GM12878 (cell line): Measurements from ENCODE around the gene PRKCQ. TPM values are rescaled to one million over a fixed set of nuclear protein-coding genes. Genes with fewer than 3 reads are reported as not detected.

Experiments
- ATAC-seq: fragments of 200-7000 bp; cut with Tn5 transposase; 3 replicates; pipeline ENCODE4 v1.9.1; 2020; ENCODE audit warnings: mild to moderate bottlenecking, moderate library complexity
- BruUV-seq: library from RNA; stranded (reverse); fragments of 400-500 nt; replicated peaks from 2 replicates; lab custom pipeline; 2021; lab: Mats Ljungman, UMichigan
- CTCF ChIA-PET: fragments of 300-600 bp; sonication (Branson Sonifier 250); formaldehyde crosslinking; extraction: SDS; loops from one replicate; lab custom pipeline; 2021; ENCODE audit warnings: inconsistent platforms; lab: Yijun Ruan, JAX
- POLR2A ChIA-PET: fragments of 350-600 bp; formaldehyde crosslinking; extraction: SDS; loops from one replicate; lab custom pipeline; 2021; ENCODE audit warnings: inconsistent platforms; lab: Charles Lee
- RAD21 ChIA-PET: fragments of 300-600 bp; sonication (Branson Sonifier 250); formaldehyde crosslinking; loops from one replicate; lab custom pipeline; 2023; ENCODE audit warnings: antibody characterized with exemption; ENCODE audit not compliant: unreplicated experiment; lab: Charles Lee
- SMC1A ChIA-PET: fragments of 300-600 bp; sonication (Branson Sonifier 250); formaldehyde crosslinking; loops from one replicate; lab custom pipeline; 2023; ENCODE audit not compliant: unreplicated experiment, uncharacterized antibody; lab: Charles Lee
- DNase-seq: peaks from one replicate; pipeline ENCODE4 v3.0.0-alpha.2; 2011; ENCODE audit warnings: low read depth, low spot score
- FAIRE-seq: peaks from 3 replicates; lab custom pipeline; 2011; peaks lifted over from hg19 to GRCh38; lab: Jason Lieb, UNC
- H2AFZ ChIP-seq: 2 replicates; pipeline ENCODE4 v1.6.0; 2011; ENCODE audit warnings: low read depth, low read length, control low read depth; ENCODE audit not compliant: control insufficient read depth
- H3K27ac ChIP-seq: 2 replicates; pipeline ENCODE4 v1.5.1; 2011; ENCODE audit warnings: control low read depth; ENCODE audit not compliant: control insufficient read depth, insufficient read depth
- H3K27me3 ChIP-seq, 2 experiments: replicated peaks in 1 of 2; 2 replicates each; pipeline versions ENCODE4 v1.6.0 to v1.6.1; 2011; ENCODE audit warnings: low read length in 1 of 2; ENCODE audit not compliant: control insufficient read depth in 2 of 2, insufficient read depth in 2 of 2
- H3K36me3 ChIP-seq, 2 experiments: 2 replicates each; pipeline ENCODE4 v1.5.1; 2011; ENCODE audit warnings: low read length in 1 of 2; ENCODE audit not compliant: control insufficient read depth in 2 of 2, insufficient read depth in 2 of 2
- H3K4me1 ChIP-seq: 2 replicates; pipeline ENCODE4 v1.6.1; 2011; ENCODE audit warnings: mild to moderate bottlenecking, low read length, moderate library complexity, mixed read lengths; ENCODE audit not compliant: control insufficient read depth, insufficient read depth
- H3K4me2 ChIP-seq: 2 replicates; pipeline ENCODE4 v1.6.0; 2011; ENCODE audit warnings: control low read depth; ENCODE audit not compliant: control insufficient read depth, insufficient read depth
- H3K4me3 ChIP-seq: fragments of 200-600 bp; sonication (generic); 2 replicates; pipeline ENCODE4 v1.5.1; 2016
- H3K79me2 ChIP-seq: 2 replicates; pipeline ENCODE4 v1.6.0; 2011; ENCODE audit warnings: low read length; ENCODE audit not compliant: control insufficient read depth, insufficient read depth
- H3K9ac ChIP-seq: 2 replicates; pipeline ENCODE4 v1.8.0; 2011; ENCODE audit warnings: low read length, control low read depth, mixed read lengths; ENCODE audit not compliant: control insufficient read depth, insufficient read depth
- H3K9me3 ChIP-seq: replicated peaks from 3 replicates; pipeline ENCODE4 v1.5.1; 2011; ENCODE audit warnings: mild to moderate bottlenecking, low read length; ENCODE audit not compliant: control insufficient read depth, insufficient read depth
- H4K20me1 ChIP-seq: 2 replicates; pipeline ENCODE4 v1.6.0; 2011; ENCODE audit not compliant: control insufficient read depth, insufficient read depth
- CBX5 ChIP-seq: sonication (generic); IDR thresholded peaks from 2 replicates; pipeline ENCODE4 v1.6.1; 2016; ENCODE audit warnings: low read depth, moderate library complexity, mild to moderate bottlenecking, inconsistent platforms
- CEBPB ChIP-seq, 2 experiments: fragments of 150-350 bp in 1 of 2; IDR thresholded peaks; 2 replicates each; pipeline ENCODE4 v1.6.1; 2012 to 2014; ENCODE audit warnings: low read depth in 2 of 2, low read length in 2 of 2, borderline replicate concordance in 1 of 2, inconsistent platforms in 1 of 2
- EP300 ChIP-seq, 2 experiments: fragments of 150-350 bp in 1 of 2; IDR thresholded peaks; 2 replicates each; pipeline ENCODE4 v1.6.1; 2011 to 2012; ENCODE audit warnings: low read depth in 2 of 2, low read length in 2 of 2, borderline replicate concordance in 1 of 2, improper control_type of control experiment in 1 of 2, inconsistent platforms in 1 of 2; ENCODE audit not compliant: control insufficient read depth in 1 of 2
- GATAD2B ChIP-seq: fragments of 450-650 bp; conservative IDR thresholded peaks from 2 replicates; pipeline ENCODE4 v1.6.1; 2017; ENCODE audit warnings: low read depth, mild to moderate bottlenecking, moderate library complexity
- KAT2A ChIP-seq: conservative IDR thresholded peaks from 2 replicates; pipeline ENCODE4 v1.6.1; 2011; ENCODE audit warnings: low read depth, low read length; ENCODE audit not compliant: control insufficient read depth
- KLF5 ChIP-seq: fragments of 450-650 bp; IDR thresholded peaks from 2 replicates; pipeline ENCODE4 v1.6.1; 2014; ENCODE audit warnings: mild to moderate bottlenecking; ENCODE audit not compliant: partially characterized antibody
- LARP7 ChIP-seq: fragments of 450-650 bp; IDR thresholded peaks from 2 replicates; pipeline ENCODE4 v1.6.1; 2017; ENCODE audit warnings: mild to moderate bottlenecking
- MYB ChIP-seq: fragments of 150-350 bp; IDR thresholded peaks from 2 replicates; pipeline ENCODE4 v1.6.1; 2014; ENCODE audit warnings: mild to moderate bottlenecking, low read depth, low read length, borderline replicate concordance
- NFYB ChIP-seq: IDR thresholded peaks from 2 replicates; pipeline ENCODE4 v1.6.1; 2011; ENCODE audit warnings: low read depth, mild to moderate bottlenecking, low read length, improper control_type of control experiment, moderate library complexity; ENCODE audit not compliant: insufficient read depth
- RELA ChIP-seq: fragments of 450-650 bp; IDR thresholded peaks from 2 replicates; pipeline ENCODE4 v1.8.0; 2014; ENCODE audit warnings: borderline replicate concordance; ENCODE audit not compliant: partially characterized antibody
- SREBF1 ChIP-seq: IDR thresholded peaks from 2 replicates; pipeline ENCODE4 v1.6.1; 2012; ENCODE audit warnings: mild to moderate bottlenecking, low read length
- TARDBP ChIP-seq: IDR thresholded peaks from 2 replicates; pipeline ENCODE4 v1.6.1; 2016; ENCODE audit warnings: borderline replicate concordance
- WGBS: methylation state at CpG from one replicate; pipeline ENCODE4 v1.1.6; 2016; ENCODE audit warnings: low lambda C conversion rate; ENCODE audit not compliant: insufficient replicate concordance, insufficient coverage; ENCODE audit errors: missing lambda C conversion rate; 5-methylcytosine and 5-hydroxymethylcytosine counted together
- in situ Hi-C: fragments of 300-500 bp; cut with MboI; formaldehyde crosslinking; loops from 9 replicates; pipeline ENCODE4 v1.14.3; 2018; ENCODE audit warnings: mixed read lengths
- intact Hi-C: fragments of 100-400 bp; cut with micrococcal nuclease; formaldehyde crosslinking; loops from one replicate; pipeline ENCODE4 v1.14.2; 2022; ENCODE audit not compliant: unreplicated experiment
- polyA plus RNA-seq, 11 experiments: library from polyadenylated mRNA; depleted of rRNA in 4 of 11; unstranded in 6 of 11; stranded (reverse) in 5 of 11; fragments of >200 nt; fragmentation: Nextera tagmentation in 4 of 11; fragmentation: Illumina TruSeq in 1 of 11; extraction: Ambion mirVana in 4 of 11; extraction: Trizol in 1 of 11; gene quantifications; 1 replicate in 1 of 11; 2 replicates in 10 of 11; pipeline versions ENCODE4 v1.2.1 to v1.2.3, GENCODE V29; 2011 to 2016; ENCODE audit warnings: inconsistent platforms in 2 of 11, missing spikeins in 2 of 11, low read depth in 1 of 11
- total RNA-seq, 4 experiments: library from RNA; depleted of rRNA in 3 of 4; stranded (reverse); fragments of >200 nt in 3 of 4; fragmentation: Illumina TruSeq in 1 of 4; extraction: Trizol in 1 of 4; gene quantifications; 2 replicates each; pipeline versions ENCODE4 v1.2.1 to v1.2.3, GENCODE V29; 2013 to 2021
- TF ChIP-seq, protein P1 (sequence below): IDR thresholded peaks from 2 replicates; pipeline ENCODE4 v1.6.1; 2012; ENCODE audit warnings: low read depth, low read length, improper control_type of control experiment
- TF ChIP-seq, protein P2 (sequence below): IDR thresholded peaks from 2 replicates; pipeline ENCODE4 v1.6.1; 2012; ENCODE audit warnings: low read depth, low read length, improper control_type of control experiment
- TF ChIP-seq, protein P3 (sequence below): fragments of 450-650 bp; IDR thresholded peaks from 2 replicates; pipeline ENCODE4 v1.6.1; 2016; ENCODE audit warnings: mild to moderate bottlenecking

The PRKCQ gene
- total and polyA plus RNA-seq, 10 of the 15 experiments (the other 5 are each of a cell fraction or from before 2014, with no cell fraction given), result 0.26 to 8.9 (median 0.98) TPM

DNA sequence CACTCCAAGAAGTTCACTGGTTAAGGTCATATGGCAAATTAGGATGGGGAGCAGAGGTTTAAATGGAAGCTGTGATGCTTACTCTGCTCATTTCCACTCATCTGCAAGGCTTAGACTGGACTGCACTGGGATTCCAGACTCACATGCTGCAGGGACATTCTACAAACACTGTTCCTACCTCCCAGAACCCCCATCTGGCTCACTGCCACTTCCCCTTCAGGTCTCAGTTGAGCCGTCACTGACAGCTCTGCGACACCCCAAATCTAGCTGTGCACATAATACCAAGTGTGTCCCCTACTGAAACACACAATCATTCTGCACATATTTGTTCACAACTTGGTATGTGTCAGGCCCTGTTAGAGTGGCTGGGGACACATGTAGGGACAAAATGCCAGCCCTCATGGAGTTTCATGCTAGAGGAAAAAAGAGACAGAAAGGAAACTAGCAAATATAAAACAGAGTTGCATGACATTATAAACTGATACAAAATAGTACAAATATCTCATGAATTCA is 5.4 kb downstream of the PRKCQ start:
- TF ChIP-seq CBX5, result no peak
- TF ChIP-seq, protein P1, sequence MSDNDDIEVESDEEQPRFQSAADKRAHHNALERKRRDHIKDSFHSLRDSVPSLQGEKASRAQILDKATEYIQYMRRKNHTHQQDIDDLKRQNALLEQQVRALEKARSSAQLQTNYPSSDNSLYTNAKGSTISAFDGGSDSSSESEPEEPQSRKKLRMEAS, result no peak
- no peak for TF ChIP-seq LARP7
- TF ChIP-seq TARDBP, result no peak
- no peak for TF ChIP-seq GATAD2B
- no peak for TF ChIP-seq SREBF1
- TF ChIP-seq MYB, result no peak
- TF ChIP-seq EP300 (IDR thresholded peaks at IDR 0.05; ENCODE audit: borderline replicate concordance in 1 of 2, control insufficient read depth in 1 of 2, low read depth in 2 of 2, low read length in 2 of 2), result no peak
- TF ChIP-seq, protein P2, sequence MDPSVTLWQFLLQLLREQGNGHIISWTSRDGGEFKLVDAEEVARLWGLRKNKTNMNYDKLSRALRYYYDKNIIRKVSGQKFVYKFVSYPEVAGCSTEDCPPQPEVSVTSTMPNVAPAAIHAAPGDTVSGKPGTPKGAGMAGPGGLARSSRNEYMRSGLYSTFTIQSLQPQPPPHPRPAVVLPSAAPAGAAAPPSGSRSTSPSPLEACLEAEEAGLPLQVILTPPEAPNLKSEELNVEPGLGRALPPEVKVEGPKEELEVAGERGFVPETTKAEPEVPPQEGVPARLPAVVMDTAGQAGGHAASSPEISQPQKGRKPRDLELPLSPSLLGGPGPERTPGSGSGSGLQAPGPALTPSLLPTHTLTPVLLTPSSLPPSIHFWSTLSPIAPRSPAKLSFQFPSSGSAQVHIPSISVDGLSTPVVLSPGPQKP, result no peak
- no peak for TF ChIP-seq RELA
- TF ChIP-seq NFYB, result no peak
- TF ChIP-seq CEBPB (IDR thresholded peaks at IDR 0.05; ENCODE audit: borderline replicate concordance in 1 of 2, low read depth in 2 of 2, low read length in 2 of 2), result no peak
- TF ChIP-seq, protein P3, sequence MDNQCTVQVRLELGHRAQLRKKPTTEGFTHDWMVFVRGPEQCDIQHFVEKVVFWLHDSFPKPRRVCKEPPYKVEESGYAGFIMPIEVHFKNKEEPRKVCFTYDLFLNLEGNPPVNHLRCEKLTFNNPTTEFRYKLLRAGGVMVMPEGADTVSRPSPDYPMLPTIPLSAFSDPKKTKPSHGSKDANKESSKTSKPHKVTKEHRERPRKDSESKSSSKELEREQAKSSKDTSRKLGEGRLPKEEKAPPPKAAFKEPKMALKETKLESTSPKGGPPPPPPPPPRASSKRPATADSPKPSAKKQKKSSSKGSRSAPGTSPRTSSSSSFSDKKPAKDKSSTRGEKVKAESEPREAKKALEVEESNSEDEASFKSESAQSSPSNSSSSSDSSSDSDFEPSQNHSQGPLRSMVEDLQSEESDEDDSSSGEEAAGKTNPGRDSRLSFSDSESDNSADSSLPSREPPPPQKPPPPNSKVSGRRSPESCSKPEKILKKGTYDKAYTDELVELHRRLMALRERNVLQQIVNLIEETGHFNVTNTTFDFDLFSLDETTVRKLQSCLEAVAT, result no peak
- no peak for TF ChIP-seq KAT2A
- no peak for TF ChIP-seq KLF5
- ChIA-PET SMC1A (interaction anchor here (1.0 to 3.1 kb wide), 6 partner anchors 16 to 108 kb away, joined by 3 to 6 read pairs (median 4); no protein-coding TSS in a partner anchor), POLR2A (interaction anchor here (1.2 kb wide), 1 partner anchor 12 kb away, joined by 3 read pairs; no protein-coding TSS in a partner anchor), RAD21 (interaction anchor here (2.2 kb wide), 1 partner anchor 12 kb away, joined by 5 read pairs; no protein-coding TSS in a partner anchor), CTCF (interaction anchor here (0.7 to 1.2 kb wide), 2 partner anchors 49 to 73 kb away, joined by 3 read pairs; no protein-coding TSS in a partner anchor)
- ATAC-seq, result no peak
- Histone ChIP-seq H3K4me2 (no peak overlapping the region), H3K79me2 (no peaks in the 10 kb centered on the region), H3K9me3 (no peaks in the 10 kb centered on the region), H2AFZ (no peak overlapping the region), H3K36me3 (no peaks in the 10 kb centered on the region), H3K27ac (no peak overlapping the region), H4K20me1 (no peaks in the 10 kb centered on the region), H3K27me3 (peaks cover 6 to 8% of the 10 kb centered on the region in 2 experiments), H3K4me1 (no peaks in the 10 kb centered on the region), H3K9ac (no peak overlapping the region), H3K4me3 (no peak overlapping the region)
- BruUV-seq, result no TSS peak
- intact Hi-C loops, result loop anchor here (5.0 kb wide), 1 partner anchor 157 kb away; no protein-coding TSS in a partner anchor
- DNase-seq, result no peak
- 0% methylated on average over 2 of the region's 2 CpGs for WGBS
- in situ Hi-C loops, result no loop called here
- FAIRE-seq, result no peak
